ENCODE data around the gene WWC2. TPM values are rescaled to one million over a fixed set of nuclear protein-coding genes. Genes with fewer than 3 reads are reported as not detected.
A peak's percentile ranks its signal among the peaks of the same experiment; 100 is the strongest.

WWC2 gene
- total and polyA plus RNA-seq, 2 experiments from 2014 or later: 18.8 to 30.2 TPM

DNA sequence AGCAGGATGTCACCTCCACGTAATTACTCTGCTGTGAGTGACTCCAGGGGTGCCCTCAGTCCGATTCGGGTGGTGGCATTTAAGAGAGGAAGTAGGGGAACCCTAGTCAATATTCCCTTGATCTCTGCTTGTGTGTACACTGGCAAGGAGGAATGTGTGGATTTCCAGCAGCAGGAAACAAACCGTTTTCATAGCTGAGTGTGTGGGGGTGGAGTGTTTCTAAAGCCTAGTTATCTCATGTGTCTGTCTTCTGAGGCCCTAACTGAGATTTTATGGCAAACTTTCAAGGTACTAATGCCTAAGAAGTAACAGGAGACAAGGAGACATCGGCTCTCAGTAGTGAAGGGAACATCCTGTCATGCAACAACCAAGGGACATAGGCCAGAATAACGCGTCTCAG is 229.8 kb downstream of the WWC2 start:
- DNase-seq (ENCODE audit: low read depth in 1 of 2, low spot score in 1 of 2): peak in 1 of 2 donors; percentile 81
- TF ChIP-seq, protein P1, sequence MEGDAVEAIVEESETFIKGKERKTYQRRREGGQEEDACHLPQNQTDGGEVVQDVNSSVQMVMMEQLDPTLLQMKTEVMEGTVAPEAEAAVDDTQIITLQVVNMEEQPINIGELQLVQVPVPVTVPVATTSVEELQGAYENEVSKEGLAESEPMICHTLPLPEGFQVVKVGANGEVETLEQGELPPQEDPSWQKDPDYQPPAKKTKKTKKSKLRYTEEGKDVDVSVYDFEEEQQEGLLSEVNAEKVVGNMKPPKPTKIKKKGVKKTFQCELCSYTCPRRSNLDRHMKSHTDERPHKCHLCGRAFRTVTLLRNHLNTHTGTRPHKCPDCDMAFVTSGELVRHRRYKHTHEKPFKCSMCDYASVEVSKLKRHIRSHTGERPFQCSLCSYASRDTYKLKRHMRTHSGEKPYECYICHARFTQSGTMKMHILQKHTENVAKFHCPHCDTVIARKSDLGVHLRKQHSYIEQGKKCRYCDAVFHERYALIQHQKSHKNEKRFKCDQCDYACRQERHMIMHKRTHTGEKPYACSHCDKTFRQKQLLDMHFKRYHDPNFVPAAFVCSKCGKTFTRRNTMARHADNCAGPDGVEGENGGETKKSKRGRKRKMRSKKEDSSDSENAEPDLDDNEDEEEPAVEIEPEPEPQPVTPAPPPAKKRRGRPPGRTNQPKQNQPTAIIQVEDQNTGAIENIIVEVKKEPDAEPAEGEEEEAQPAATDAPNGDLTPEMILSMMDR (IDR thresholded peaks at IDR 0.05; ENCODE audit: low read depth, low read length): no peak
- Histone ChIP-seq H3K27me3 (no peaks in the 10 kb centered on the region), H3K27ac (no peak overlapping the region), H3K4me3 (no peak overlapping the region), H3K36me3 (no peaks in the 10 kb centered on the region), H3K4me1 (ENCODE audit: low read depth) (no peaks in the 10 kb centered on the region), H3K9me3 (ENCODE audit: low read depth) (no peaks in the 10 kb centered on the region)

DNA sequence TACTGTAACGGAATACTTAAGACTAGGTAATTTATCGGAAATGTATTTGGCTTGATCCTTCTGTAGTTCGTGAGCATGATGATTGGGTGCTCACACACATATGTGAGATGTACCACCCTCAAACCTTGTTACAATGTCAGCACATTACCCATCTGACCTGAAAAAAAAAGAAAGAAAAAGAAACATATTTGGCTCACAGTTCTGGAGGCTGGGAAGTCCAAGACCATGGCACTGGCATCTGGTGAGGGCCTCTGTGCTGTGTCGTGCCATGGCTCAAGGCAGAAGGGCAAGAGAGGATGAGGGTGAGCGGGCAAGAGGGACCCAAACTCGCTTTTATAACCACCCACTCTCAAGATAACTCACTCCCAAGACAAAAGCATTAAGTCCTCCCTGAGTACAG is 230.2 kb downstream of the WWC2 start:
- Histone ChIP-seq H3K9me3 (ENCODE audit: low read depth) (no peaks in the 10 kb centered on the region), H3K4me3 (no peak overlapping the region), H3K4me1 (ENCODE audit: low read depth) (no peaks in the 10 kb centered on the region), H3K36me3 (no peaks in the 10 kb centered on the region), H3K27me3 (no peaks in the 10 kb centered on the region), H3K27ac (no peak overlapping the region)
- DNase-seq (ENCODE audit: low read depth in 1 of 2, low spot score in 1 of 2): no peak
- TF ChIP-seq, protein P1 (IDR thresholded peaks at IDR 0.05; ENCODE audit: low read depth, low read length): no peak

DNA sequence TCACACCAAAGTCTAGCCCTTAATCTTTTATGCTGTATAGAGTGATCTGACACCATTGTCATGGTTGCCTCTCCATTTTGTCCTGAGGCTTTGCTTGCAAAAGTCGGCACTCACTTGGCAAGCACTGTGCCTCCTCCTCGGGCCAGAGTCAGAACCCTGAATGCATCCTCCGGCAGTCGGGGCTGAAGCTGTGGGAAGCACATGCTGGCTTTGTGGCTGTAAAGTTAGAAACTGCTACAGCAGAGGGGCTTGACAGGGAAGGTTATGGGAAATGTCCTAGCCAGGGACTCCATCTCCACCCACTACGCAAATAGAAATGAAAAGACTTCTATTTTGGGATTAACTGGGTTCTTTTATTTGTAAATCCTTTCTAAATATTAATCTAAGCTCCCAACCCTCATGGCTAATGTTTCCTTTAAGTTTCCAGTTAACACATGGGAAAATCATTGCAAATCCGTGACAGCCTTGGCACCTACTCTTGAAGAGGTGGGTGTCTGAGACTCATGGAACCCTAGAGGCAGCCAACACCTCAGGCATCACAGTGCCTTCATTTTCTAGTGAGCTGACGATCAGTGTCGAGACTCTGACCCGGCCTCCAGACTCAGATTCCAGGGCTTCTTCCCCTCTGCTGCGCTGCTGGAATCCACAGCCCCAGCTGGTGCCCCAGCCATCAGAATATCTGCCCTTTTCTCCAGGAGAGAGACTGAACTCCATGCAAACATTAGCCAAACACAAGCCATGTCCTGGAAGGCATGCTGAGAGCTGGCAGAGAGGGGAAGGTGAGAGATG is 231.1 kb downstream of the WWC2 start:
- H3K9me3 ChIP-seq (ENCODE audit: low read depth): no peaks in the 10 kb centered on the region
- H3K36me3 ChIP-seq: no peaks in the 10 kb centered on the region
- no peak overlapping the region for H3K27ac ChIP-seq

DNA sequence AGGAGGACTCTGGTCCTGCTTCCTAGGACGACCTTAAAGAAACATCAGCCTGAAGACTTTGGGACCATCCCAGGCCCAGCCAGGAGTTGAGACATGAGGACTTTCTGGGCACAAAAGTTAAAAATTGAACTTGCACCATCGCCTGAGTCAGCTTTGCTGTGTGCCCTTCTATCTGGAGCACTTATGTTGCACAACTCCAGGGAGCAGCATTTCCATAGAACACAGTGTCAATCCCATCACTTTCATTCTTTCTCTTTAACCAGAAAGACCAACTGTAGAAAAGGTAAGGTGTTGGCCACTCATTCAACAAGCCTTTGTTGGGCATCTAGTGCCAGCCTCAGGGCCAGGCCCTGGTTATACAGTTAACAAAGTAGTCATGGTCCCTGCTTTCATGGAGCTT is 231.8 kb downstream of the WWC2 start:
- TF ChIP-seq, protein P1 (IDR thresholded peaks at IDR 0.05; ENCODE audit: low read depth, low read length): no peak
- Histone ChIP-seq H3K9me3 (ENCODE audit: low read depth) (no peaks in the 10 kb centered on the region), H3K4me3 (no peak overlapping the region)

More for the DNA sequence above, 231.1 kb downstream of the WWC2 start:
- no peak overlapping the region for H3K4me3 ChIP-seq
- no peaks in the 10 kb centered on the region for H3K27me3 ChIP-seq
- DNase-seq (ENCODE audit: low read depth in 1 of 2, low spot score in 1 of 2): no peak
- TF ChIP-seq, protein P1 (IDR thresholded peaks at IDR 0.05; ENCODE audit: low read depth, low read length): no peak
- no peaks in the 10 kb centered on the region for H3K4me1 ChIP-seq (ENCODE audit: low read depth)

DNA sequence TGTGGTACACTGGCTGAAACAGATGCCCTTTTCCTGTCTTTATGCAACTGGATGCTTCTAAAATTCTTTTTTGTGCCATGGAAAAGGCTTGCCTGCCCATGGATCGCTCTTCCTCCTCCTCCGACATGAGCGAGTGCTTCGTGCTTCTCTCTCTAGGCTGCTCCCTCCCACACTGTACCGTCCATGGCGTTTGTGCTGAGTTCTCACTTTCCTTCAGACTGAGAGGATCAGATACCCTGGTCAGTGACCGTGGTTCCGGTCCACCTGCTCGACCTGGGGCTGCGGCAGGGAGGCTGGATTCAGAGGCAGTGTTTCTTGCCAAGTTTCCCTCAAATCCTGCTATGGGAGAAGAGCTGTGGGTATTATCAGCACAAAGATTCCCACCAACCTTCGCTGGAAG is 233.4 kb downstream of the WWC2 start:
- no peaks in the 10 kb centered on the region for H3K36me3 ChIP-seq
- no peak overlapping the region for H3K4me3 ChIP-seq
- TF ChIP-seq, protein P1 (IDR thresholded peaks at IDR 0.05; ENCODE audit: low read depth, low read length): no peak
- no peaks in the 10 kb centered on the region for H3K27me3 ChIP-seq
- H3K9me3 ChIP-seq (ENCODE audit: low read depth): no peaks in the 10 kb centered on the region
- no peaks in the 10 kb centered on the region for H3K4me1 ChIP-seq (ENCODE audit: low read depth)
- DNase-seq (ENCODE audit: low read depth in 1 of 2, low spot score in 1 of 2): no peak
- no peak overlapping the region for H3K27ac ChIP-seq

More for the DNA sequence above, 231.8 kb downstream of the WWC2 start:
- H3K4me1 ChIP-seq (ENCODE audit: low read depth): no peaks in the 10 kb centered on the region
- DNase-seq (ENCODE audit: low read depth in 1 of 2, low spot score in 1 of 2): peak in 1 of 2 donors; percentile 46
- H3K36me3 ChIP-seq: no peaks in the 10 kb centered on the region
- no peaks in the 10 kb centered on the region for H3K27me3 ChIP-seq
- H3K27ac ChIP-seq: no peak overlapping the region

Data from cardiac muscle cell (in vitro differentiated cells and primary cell).